ENCODE data around the gene NSMF. TPM values are rescaled to one million over a fixed set of nuclear protein-coding genes. Genes with fewer than 3 reads are reported as not detected.

NSMF gene
- total and polyA plus RNA-seq, 2 of the 8 experiments (the other 6 are each of a cell fraction or from before 2014, with no cell fraction given), result 56.7 to 65.1 TPM

DNA sequence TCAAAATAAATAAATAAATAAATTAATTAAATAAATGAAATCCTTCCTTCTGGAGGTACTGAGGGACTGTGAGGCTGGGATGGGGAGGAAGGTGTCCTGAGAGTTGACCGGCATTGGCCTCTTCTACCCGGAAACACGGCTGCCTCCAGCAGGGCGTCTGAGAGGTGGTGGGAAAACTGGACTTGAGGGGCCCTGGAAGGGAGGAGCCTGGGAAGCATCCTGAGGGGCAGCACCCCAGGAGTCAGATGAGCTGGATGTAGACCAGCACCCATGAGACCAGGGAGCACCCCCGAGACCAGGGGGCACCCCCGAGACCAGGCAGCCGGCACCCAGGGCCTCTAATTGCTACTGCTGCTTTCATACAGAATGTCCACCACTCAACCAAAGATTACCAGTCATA, 8.8 kb upstream of the NSMF start:
- Histone ChIP-seq H4K8ac (ENCODE audit: extremely low read depth, insufficient read depth, low read length) (no peak overlapping the region; the same call in 1 of the 2 replicates), H3K79me2 (ENCODE audit: control insufficient read depth in 1 of 2, insufficient read depth in 2 of 2, low read length in 2 of 2) (no peaks in the 10 kb centered on the region), H3K4me3 (ENCODE audit: extremely low read depth in 1 of 4, insufficient read depth in 2 of 4, low read depth in 3 of 4, low read length in 4 of 4) (no peak overlapping the region), H2AFZ (ENCODE audit: low read length) (no peak overlapping the region), H4K5ac (ENCODE audit: insufficient read length, low read depth, low read length) (no peak overlapping the region), H3K9me3 (ENCODE audit: insufficient read depth in 2 of 2, low read depth in 1 of 2, low read length in 1 of 2) (no peaks in the 10 kb centered on the region), H2BK20ac (ENCODE audit: low read length) (no peak overlapping the region), H3K36me3 (ENCODE audit: control insufficient read depth in 2 of 4, insufficient read depth in 4 of 4, low read length in 3 of 4) (no peaks in the 10 kb centered on the region), H3K23me2 (ENCODE audit: low read depth, low read length) (no peaks in the 10 kb centered on the region), H3K4me2 (ENCODE audit: insufficient read depth in 1 of 2, low read depth in 2 of 2, low read length in 2 of 2) (no peak overlapping the region), H2BK15ac (ENCODE audit: low read length) (no peak overlapping the region), H2BK12ac (ENCODE audit: low read depth, low read length) (no peak overlapping the region), H2BK120ac (replicated peaks; ENCODE audit: low read depth, low read length) (no peak overlapping the region), H3K4me1 (replicated peaks in 1 of 4; ENCODE audit: control insufficient read depth in 3 of 4, insufficient read depth in 4 of 4, low read length in 3 of 4) (no peaks in the 10 kb centered on the region), H3K79me1 (ENCODE audit: low read depth, low read length) (no peaks in the 10 kb centered on the region), H3K4ac (replicated peaks; ENCODE audit: insufficient read length, low read depth, low read length) (no peak overlapping the region), H4K91ac (replicated peaks; ENCODE audit: insufficient read length, low read length) (no peak overlapping the region), H4K20me1 (replicated peaks in 1 of 2; ENCODE audit: control insufficient read depth in 1 of 2, insufficient read depth in 2 of 2, low read length in 2 of 2) (peaks cover 0 to 2% of the 10 kb centered on the region in 2 experiments), H3K23ac (ENCODE audit: insufficient read length) (no peak overlapping the region), H2BK5ac (ENCODE audit: low read depth, low read length) (no peak overlapping the region), H3K27ac (ENCODE audit: low read depth, low read length) (no peak overlapping the region), H3K14ac (ENCODE audit: insufficient read length) (no peak overlapping the region), H2AK5ac (ENCODE audit: low read depth, low read length) (no peak overlapping the region), H3K56ac (replicated peaks; ENCODE audit: insufficient read length, low read depth, low read length) (no peak overlapping the region), H3K27me3 (replicated peaks in 1 of 4; ENCODE audit: control insufficient read depth in 3 of 4, extremely low read depth in 1 of 4, insufficient read depth in 3 of 4, low read length in 3 of 4) (peaks cover 0 to 4% (median 1%) of the 10 kb centered on the region in 4 experiments; a peak in 4 of 7 replicates), H3K18ac (ENCODE audit: extremely low read depth, low read length) (no peak overlapping the region), H3K9ac (replicated peaks in 1 of 4; ENCODE audit: extremely low read depth in 1 of 4, low read depth in 3 of 4, low read length in 3 of 4) (no peak overlapping the region)
- 93% methylated on average over 6 of the region's 7 CpGs; no CpG with 5 or more reads in 1 of the 2 experiments for WGBS, 2 experiments (ENCODE audit: extremely low coverage in 1 of 2, insufficient coverage in 1 of 2, insufficient read length in 1 of 2, insufficient replicate concordance in 2 of 2, low coverage in 1 of 2, low lambda C conversion rate in 2 of 2, missing lambda C conversion rate in 1 of 2)
- ChIA-PET POLR2A (ENCODE audit: partially characterized antibody) (no interaction called here), CTCF (ENCODE audit: partially characterized antibody) (interaction anchor here (1.4 kb wide), 1 partner anchor 29 kb away, joined by 3 read pairs; no protein-coding TSS in a partner anchor)
- FAIRE-seq (no peak), DNase-seq (ENCODE audit: low read depth in 1 of 2, low spot score in 2 of 2) (no peak)
- TF ChIP-seq SIRT6 (IDR thresholded peaks at IDR 0.05; ENCODE audit: low read length), result no peak
- no peak for TF ChIP-seq NANOG (IDR thresholded peaks at IDR 0.05; ENCODE audit: insufficient read depth, low read depth, low read length, poor library complexity, severe bottlenecking)
- TF ChIP-seq BRCA1 (IDR thresholded peaks at IDR 0.05; ENCODE audit: low read depth, low read length), result no peak
- no peak for TF ChIP-seq KDM1A (IDR thresholded peaks at IDR 0.05; ENCODE audit: borderline replicate concordance, low read length)

All from H1 (cell line).